NCI-H524 (cell line): ENCODE data around the gene PPM1G.

Source experiments
- DNase-seq, 2 experiments: peaks; one replicate each; lab custom pipeline; 2025; lab: John Stamatoyannopoulos, UW

PPM1G gene

GRCh38 chr2:27412419-27413152 is 3.2 kb upstream of the PPM1G start:
- DNase-seq = no peak

DNA sequence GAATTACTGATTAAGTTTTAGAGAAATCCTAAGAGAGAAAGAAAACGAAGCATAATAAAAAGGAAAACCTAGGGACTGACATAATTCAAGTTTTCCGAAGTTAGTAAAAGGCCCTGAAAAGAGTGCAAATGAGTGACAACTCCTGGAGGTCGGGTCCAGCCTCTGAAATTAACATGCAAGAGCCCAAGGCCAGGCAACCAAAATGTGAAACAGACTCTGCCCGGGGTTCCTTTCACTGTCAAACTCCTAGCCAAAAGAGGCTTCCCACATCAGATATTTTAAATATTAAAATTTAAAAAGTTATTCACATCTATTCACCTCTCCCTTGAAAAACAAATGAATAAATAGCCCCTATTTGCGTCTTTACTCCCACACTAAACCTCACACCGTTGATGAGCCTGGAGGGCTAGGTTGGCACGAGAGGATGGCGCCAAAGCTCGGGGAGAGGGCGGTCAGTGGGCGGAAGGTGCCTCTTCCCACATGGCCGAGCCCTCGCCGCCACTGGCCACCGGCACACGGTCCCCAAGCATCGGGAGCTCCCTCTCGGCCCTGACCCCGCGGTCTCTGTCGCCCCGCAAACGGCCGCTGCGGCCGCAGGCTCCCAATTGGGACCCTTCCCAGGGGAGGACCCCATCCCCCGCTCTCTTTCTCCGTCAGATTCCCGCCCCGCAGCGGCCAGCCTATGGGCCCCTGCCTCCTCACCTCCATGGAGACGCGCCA is 630 bp downstream of the PPM1G start:
- peak in 1 of 2 experiments; percentile 42 for DNase-seq

DNA sequence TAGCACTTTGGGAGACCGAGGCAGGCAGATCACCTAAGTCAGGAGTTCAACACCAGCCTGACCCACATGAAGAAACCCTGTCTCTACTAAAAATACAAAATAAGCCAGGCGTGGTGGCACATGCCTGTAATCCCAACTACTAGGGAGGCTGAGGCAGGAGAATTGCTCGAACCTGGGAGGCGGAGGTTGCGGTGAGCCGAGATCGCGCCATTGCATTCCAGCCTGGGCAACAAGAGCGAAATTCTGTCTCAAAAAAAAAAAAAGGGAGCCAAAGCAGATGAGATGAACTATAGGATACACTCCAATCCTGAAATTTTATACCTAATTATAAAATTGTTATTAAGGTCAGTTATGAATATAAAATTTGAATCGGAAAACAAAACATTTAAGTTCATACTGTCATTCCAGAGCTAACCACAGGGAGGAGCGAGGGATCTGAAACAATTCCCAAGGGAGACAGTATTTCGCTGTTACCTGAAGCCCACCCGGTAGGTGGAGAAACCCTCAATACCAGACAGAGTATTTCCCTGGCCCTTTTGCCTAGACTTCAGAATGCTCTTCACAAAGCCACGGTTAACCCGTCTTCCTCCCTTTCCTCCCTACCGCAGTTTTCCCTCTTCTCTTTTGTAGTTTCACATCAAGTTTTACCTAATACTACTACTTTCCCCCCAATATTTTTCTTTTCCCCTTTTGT is 1.4 kb downstream of the PPM1G start:
- DNase-seq = peak; percentile 51 to 83

GRCh38 chr2:27400348-27401135 is 8.8 kb downstream of the PPM1G start:
- DNase-seq = no peak

DNA sequence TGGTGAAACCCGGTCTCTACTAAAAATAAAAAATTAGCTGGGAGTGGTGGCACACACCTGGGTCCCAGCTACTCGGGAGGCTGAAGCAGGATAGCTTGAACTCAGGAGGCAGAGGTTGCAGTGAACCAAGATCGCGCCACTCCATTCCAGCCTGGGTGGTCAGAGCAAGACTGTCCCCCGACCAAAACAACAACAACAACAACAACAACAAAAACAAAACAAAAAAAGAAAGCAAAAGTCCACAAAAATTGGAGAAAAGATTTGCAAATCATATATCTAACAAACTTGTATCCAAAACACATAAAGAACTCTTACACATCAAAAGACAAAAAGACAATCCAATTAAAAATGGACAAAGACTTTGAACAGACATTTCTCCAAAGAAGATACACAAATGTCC is 10.4 kb downstream of the PPM1G start:
- no peak for DNase-seq

GRCh38 chr2:27393225-27393624 is 16.2 kb downstream of the PPM1G start:
- DNase-seq = no peak

GRCh38 chr2:27390822-27391679 is 18.3 kb downstream of the PPM1G start:
- DNase-seq = no peak

- DNase-seq = peak; percentile 74 to 93
These were observed 27.7 kb downstream of the PPM1G start for GRCh38 chr2:27381577-27382181.

DNA sequence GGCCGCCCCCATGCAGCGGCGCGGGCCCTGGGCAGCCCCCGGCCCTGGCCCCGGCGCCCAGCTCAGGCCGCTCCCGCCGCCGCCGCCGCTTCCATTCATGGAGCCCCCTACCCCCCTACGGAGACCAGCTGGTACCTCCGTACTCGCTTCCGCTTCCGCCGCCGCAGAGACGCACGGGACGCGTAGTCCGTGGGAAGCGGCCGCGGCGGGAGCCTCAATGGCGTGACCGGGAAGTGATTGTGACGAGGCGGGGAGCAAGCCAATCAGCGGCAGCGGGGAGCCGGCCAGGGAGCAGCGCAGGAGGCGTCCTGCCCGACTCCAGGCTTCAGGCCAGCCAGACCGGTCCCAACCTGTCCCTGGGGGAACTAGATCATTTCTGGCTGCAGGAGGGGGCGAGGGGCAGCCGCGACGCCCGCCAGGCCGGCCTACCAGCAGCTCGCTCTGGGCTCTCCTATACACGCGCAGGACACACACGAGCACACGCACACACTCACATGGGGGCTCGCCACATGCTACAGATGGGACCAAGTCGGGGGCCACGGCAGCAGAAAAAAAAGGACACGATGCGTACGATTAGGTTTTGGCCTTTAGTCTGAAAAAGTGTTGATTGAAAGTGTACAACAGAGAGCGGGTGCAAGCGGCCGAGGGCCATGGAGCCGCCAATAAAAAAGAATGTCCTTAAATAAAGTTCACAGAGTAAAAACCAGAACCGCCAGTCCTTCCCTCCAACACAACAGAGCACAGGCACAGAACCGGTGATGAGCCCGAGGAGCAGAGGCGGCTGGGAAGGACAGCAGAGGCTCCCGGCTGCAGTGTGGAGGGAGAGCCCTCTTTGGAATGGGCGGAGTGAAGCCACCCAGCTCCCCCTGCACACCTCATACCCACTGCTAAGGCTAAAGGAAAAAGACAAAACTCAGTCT is 28.5 kb downstream of the PPM1G start, which contains the start of gene ZNF513:
TSS of gene ZNF513 (minus strand) at position 109 of the 920 bp plus-strand sequence. CDS start 208 bp downstream, outside the sequence.
- DNase-seq = peak; percentile 77 to 93

GRCh38 chr2:27379836-27380625 is 29.4 kb downstream of the PPM1G start:
- DNase-seq = peak; percentile 39 to 56

GRCh38 chr2:27379383-27379835 is 30.0 kb downstream of the PPM1G start:
- no peak for DNase-seq

DNA sequence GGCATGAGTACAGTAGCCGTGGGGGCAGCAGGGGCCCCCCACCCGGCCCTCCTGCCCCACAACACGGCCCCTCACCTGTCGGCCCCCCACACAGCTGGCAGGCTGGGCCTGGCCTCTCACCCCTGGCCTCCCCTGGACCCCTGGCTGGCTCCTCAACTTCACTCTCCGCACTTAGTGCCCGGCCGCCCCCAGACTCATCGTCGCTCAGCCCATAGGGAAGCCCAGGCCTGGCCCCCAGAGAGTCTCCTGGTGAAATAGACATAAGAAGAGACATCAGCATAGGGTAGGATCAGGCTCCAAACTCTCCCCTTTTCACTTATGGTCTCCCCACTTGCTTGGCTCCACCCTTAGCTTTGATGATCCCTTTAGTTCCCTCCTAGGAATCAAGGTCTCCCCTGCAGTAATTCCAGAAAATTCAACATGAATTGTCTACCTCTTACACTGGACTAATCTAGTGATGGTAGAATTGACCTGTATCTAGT is 30.5 kb downstream of the PPM1G start:
- no peak for DNase-seq

DNA sequence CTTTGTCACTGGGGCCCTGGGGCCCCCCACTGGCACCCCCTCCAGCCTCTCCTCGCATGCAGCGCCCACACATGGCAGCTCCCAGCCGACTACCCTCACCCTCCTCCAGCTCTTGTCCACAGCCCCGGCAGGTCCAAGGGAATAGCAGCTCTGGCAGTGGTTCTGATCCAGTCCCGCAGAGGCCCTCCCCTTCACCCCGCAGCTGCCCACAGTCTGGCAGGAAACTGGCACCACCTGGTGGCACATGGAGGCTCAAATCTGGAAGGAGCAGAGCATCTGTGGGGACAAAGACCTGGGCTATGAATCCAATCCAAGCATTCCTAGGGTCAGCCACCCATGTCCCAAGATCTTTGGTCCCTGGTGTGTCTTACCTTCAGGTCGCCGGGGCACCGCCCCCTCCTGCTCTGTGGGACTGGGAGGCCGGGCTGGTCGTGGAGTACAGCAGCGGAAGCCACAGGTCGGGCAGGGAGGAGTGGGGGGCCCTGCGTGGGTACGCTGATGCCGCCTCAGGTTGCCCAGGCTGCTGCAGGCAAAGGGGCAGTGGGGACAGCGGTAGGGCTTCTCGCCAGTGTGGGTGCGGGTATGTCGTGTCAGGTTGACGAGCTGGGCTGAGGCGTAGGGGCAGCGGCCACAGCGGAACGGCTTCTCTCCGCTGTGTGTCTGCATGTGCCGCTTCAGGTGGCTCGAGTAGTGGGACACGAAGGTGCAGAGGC is 31.1 kb downstream of the PPM1G start:
- DNase-seq = peak in 1 of 2 experiments; percentile 33

GRCh38 chr2:27377618-27378095 is 31.7 kb downstream of the PPM1G start:
- no peak for DNase-seq

DNA sequence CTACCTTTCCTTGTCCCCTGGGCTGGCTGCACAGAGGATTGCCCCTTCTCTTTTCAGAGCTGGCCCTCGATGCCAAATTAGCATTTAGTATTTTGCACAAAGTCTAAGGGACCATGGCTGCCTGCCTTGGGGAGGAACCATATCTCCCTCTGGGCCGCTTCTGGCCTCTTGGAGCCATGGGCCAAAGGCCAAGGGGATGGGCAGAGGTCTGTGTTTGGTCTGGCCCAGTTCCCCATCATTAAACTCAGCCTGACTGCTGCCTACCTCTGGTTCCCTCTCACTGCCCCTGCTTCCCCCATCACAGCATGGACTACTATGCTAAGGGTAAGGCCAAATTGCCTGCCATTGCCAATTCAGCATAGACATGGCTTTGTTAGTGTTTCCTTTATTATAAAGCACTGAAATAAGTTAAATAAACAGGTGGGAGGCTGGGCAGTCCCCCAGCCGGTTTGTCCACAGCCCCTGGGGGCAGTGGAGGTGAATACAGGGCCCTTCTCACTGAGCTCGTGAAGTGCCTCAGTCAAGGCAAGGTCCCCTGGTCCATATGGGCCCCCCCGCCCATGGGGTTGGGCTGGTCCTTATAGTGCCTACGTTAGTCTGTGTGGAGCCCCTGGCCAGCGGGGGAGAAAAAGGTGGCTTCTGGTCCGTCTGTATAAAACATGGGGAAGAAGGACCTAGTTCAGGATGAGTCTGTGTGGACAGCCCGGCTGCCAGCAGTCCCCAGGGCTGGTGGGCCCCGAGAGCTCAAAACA is 32.3 kb downstream of the PPM1G start:
- no peak for DNase-seq

DNA sequence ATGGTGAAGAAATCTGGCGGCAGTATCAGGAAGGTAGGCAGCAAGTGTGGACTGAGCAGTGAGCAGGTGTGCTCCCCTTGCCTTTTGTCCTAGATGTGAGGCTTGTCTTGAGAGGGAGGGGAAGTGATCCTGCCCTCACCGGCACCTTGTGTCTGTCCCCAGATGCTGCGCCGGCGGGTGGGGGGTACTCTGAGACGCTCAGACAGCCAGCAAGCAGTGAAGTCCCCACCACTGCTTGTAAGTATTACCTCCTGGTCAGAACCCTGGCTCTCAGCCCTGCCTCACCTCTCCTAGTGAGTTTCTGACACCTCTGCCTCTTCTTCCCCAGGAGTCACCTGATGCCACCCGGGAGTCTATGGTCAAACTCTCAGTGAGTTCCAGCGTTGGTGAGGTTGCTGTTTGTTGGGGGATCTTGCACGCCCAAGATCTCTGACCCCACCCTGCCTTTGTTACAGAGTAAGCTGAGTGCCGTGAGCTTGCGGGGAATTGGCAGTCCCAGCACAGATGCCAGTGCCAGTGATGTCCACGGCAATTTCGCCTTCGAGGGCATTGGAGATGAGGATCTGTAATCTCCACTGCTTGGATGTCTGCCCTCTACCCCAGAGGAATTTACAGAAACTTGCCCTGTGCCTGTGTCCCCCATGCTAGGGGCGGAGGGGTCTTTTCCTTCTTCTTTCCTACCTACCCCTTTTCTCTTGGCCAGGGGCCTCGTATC is 33.1 kb downstream of the PPM1G start:
- no peak for DNase-seq
